GM23338 (cell line): ENCODE results near the gene ATP13A4. TPM values are rescaled to one million over a fixed set of nuclear protein-coding genes. Genes with fewer than 3 reads are reported as not detected.

ENCODE experiments used
- ATAC-seq: fragments of 200-7000 bp; cut with Tn5 transposase; 3 replicates; pipeline ENCODE4 v1.9.1; 2020
- DNase-seq: peaks from one replicate; pipeline ENCODE4 v3.0.0-alpha.2; 2015; ENCODE audit warnings: low spot score
- H2AFZ ChIP-seq: fragments of 200-600 bp; sonication (generic); 2 replicates; pipeline ENCODE4 v1.8.0; 2016; ENCODE audit warnings: antibody characterized with exemption, mild to moderate bottlenecking, moderate library complexity
- H3F3A ChIP-seq: fragments of 200-600 bp; sonication (generic); replicated peaks from 2 replicates; pipeline ENCODE4 v1.8.0; 2017; ENCODE audit warnings: antibody characterized with exemption, mixed run types, low read depth
- H3K27ac ChIP-seq: fragments of 200-600 bp; sonication (generic); 2 replicates; pipeline ENCODE4 v1.6.1; 2016; ENCODE audit warnings: low read depth
- H3K27me3 ChIP-seq: fragments of 200-600 bp; sonication (generic); 2 replicates; pipeline ENCODE4 v1.8.0; 2016; ENCODE audit warnings: mild to moderate bottlenecking, mixed run types, moderate library complexity; ENCODE audit not compliant: insufficient read depth
- H3K36me3 ChIP-seq: fragments of 200-600 bp; sonication (generic); 2 replicates; pipeline ENCODE4 v1.8.0; 2016; ENCODE audit warnings: mild to moderate bottlenecking; ENCODE audit not compliant: insufficient read depth
- H3K4me1 ChIP-seq: fragments of 200-600 bp; sonication (generic); 2 replicates; pipeline ENCODE4 v1.8.0; 2016; ENCODE audit warnings: mild to moderate bottlenecking, moderate library complexity; ENCODE audit not compliant: insufficient read depth
- H3K4me2 ChIP-seq: fragments of 200-600 bp; sonication (generic); 2 replicates; pipeline ENCODE4 v1.7.1; 2017; ENCODE audit warnings: mixed run types
- H3K4me3 ChIP-seq: fragments of 200-600 bp; sonication (generic); 2 replicates; pipeline ENCODE4 v1.6.1; 2016; ENCODE audit warnings: mixed run types
- H3K79me2 ChIP-seq: fragments of 200-600 bp; sonication (generic); replicated peaks from 2 replicates; pipeline ENCODE4 v1.8.0; 2017; ENCODE audit warnings: mild to moderate bottlenecking; ENCODE audit not compliant: insufficient read depth
- H3K9me2 ChIP-seq: fragments of 200-600 bp; sonication (generic); 2 replicates; pipeline ENCODE4 v1.8.0; 2017; ENCODE audit not compliant: insufficient read depth
- H4K20me1 ChIP-seq: fragments of 200-600 bp; sonication (generic); replicated peaks from 2 replicates; pipeline ENCODE4 v1.8.0; 2017; ENCODE audit warnings: mild to moderate bottlenecking; ENCODE audit not compliant: insufficient read depth
- H3K27ac Mint-ChIP-seq: 2 replicates; pipeline ENCODE4 v1.8.0; 2020; ENCODE audit warnings: inconsistent platforms, mild to moderate bottlenecking, moderate library complexity, mixed read lengths
- H3K27me3 Mint-ChIP-seq: 3 replicates; pipeline ENCODE4 v1.8.0; 2022; ENCODE audit warnings: low read depth, mild to moderate bottlenecking, moderate library complexity, mixed read lengths, inconsistent platforms; ENCODE audit not compliant: insufficient read depth, poor library complexity
- H3K36me3 Mint-ChIP-seq: 3 replicates; pipeline ENCODE4 v1.8.0; 2021; ENCODE audit warnings: low read depth, mild to moderate bottlenecking, inconsistent platforms, moderate library complexity, mixed read lengths
- H3K4me1 Mint-ChIP-seq: 3 replicates; pipeline ENCODE4 v1.8.0; 2020; ENCODE audit warnings: mild to moderate bottlenecking, inconsistent platforms, mixed read lengths
- H3K4me3 Mint-ChIP-seq: 3 replicates; pipeline ENCODE4 v1.8.0; 2021; ENCODE audit warnings: moderate library complexity, mild to moderate bottlenecking, inconsistent platforms, mixed read lengths
- H3K9me3 Mint-ChIP-seq: 3 replicates; pipeline ENCODE4 v1.8.0; 2020; ENCODE audit warnings: moderate library complexity, mild to moderate bottlenecking, inconsistent platforms, mixed read lengths
- CREB1 ChIP-seq: fragments of 250-450 bp; sonication (Bioruptor Pico); IDR thresholded peaks from 2 replicates; pipeline ENCODE4 v1.5.0; 2020; ENCODE audit warnings: low read depth, mild to moderate bottlenecking, moderate library complexity
- ETS1 ChIP-seq: IDR thresholded peaks from 2 replicates; pipeline ENCODE4 v1.6.1; 2016; ENCODE audit warnings: antibody characterized with exemption
- EZH2 ChIP-seq: fragments of 200-600 bp; sonication (generic); IDR thresholded peaks from one replicate; pipeline ENCODE4 v1.8.0; 2017; ENCODE audit warnings: antibody characterized with exemption, mild to moderate bottlenecking, low read depth; ENCODE audit not compliant: unreplicated experiment
- EZH2phosphoT487 ChIP-seq: fragments of 200-600 bp; sonication (generic); IDR thresholded peaks from one replicate; pipeline ENCODE4 v1.8.1; 2018; ENCODE audit warnings: antibody characterized with exemption; ENCODE audit not compliant: unreplicated experiment
- JUNB ChIP-seq: IDR thresholded peaks from one replicate; pipeline ENCODE4 v1.6.1; 2016; ENCODE audit warnings: antibody characterized with exemption; ENCODE audit not compliant: unreplicated experiment
- NANOG ChIP-seq: IDR thresholded peaks from 2 replicates; pipeline ENCODE4 v1.6.1; 2016; ENCODE audit warnings: antibody characterized with exemption, borderline replicate concordance
- POLR2AphosphoS5 ChIP-seq: IDR thresholded peaks from 2 replicates; pipeline ENCODE4 v1.6.1; 2016; ENCODE audit warnings: antibody characterized with exemption, low read depth
- REST ChIP-seq: IDR thresholded peaks from one replicate; pipeline ENCODE4 v1.6.1; 2018; ENCODE audit warnings: antibody characterized with exemption; ENCODE audit not compliant: unreplicated experiment
- STAT1 ChIP-seq: IDR thresholded peaks from one replicate; pipeline ENCODE4 v1.6.1; 2016; ENCODE audit warnings: antibody characterized with exemption; ENCODE audit not compliant: unreplicated experiment
- ZNF114 ChIP-seq: fragments of 250-450 bp; sonication (Bioruptor Pico); IDR thresholded peaks from 2 replicates; pipeline ENCODE4 v1.5.0; 2020; ENCODE audit warnings: mild to moderate bottlenecking, moderate library complexity
- ZNF331 ChIP-seq: fragments of 250-450 bp; sonication (Bioruptor Pico); IDR thresholded peaks from 2 replicates; pipeline ENCODE4 v1.5.0; 2020; ENCODE audit warnings: low read depth, mild to moderate bottlenecking, moderate library complexity
- polyA plus RNA-seq: library from polyadenylated mRNA; unstranded; fragments of >200 nt; fragmentation: Nextera tagmentation; extraction: Ambion mirVana; gene quantifications from 2 replicates; pipeline ENCODE4 v1.2.1, GENCODE V29; 2016
- total RNA-seq: library from RNA; depleted of rRNA; stranded (reverse); fragments of >200 nt; shearing (Covaris generic); gene quantifications from 2 replicates; pipeline ENCODE4 v1.2.3, GENCODE V29; 2014
- TF ChIP-seq, protein P1 (sequence below), 2 experiments: fragments of 200-600 bp in 1 of 2; sonication (generic) in 1 of 2; conservative IDR thresholded peaks; 2 replicates each; pipeline versions ENCODE4 v1.5.1 to v1.6.1; 2016 to 2017; ENCODE audit warnings: antibody characterized with exemption in 2 of 2, low read depth in 2 of 2, mild to moderate bottlenecking in 2 of 2, moderate library complexity in 1 of 2
- TF ChIP-seq, protein P2 (sequence below): fragments of 250-450 bp; sonication (Bioruptor Pico); IDR thresholded peaks from 2 replicates; pipeline ENCODE4 v1.5.0; 2020; ENCODE audit warnings: mild to moderate bottlenecking, moderate library complexity

ATP13A4 gene
- total and polyA plus RNA-seq, 2 experiments from 2014 or later = not detected

DNA sequence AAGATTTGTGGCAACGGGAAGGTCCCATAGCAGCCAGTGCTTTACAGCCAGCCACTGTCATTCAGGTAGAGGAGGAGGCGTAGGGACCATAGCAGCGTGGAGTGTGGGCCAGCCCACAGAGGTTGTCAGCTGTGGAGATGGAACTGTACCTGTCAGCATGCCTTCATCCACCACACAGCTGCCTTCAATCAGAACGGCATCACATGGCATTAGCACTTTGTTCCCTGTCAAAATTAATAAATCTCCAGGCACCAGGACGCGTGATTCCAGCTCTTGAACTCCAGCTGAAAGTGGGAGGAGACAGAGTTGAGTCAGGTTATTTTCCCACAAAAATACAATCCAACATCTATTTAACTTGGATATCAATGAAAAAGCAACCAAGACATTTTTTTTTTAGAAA, 84.0 kb downstream of the ATP13A4 start:
- H3K27me3 Mint-ChIP-seq = no peaks in the 10 kb centered on the region
- TF ChIP-seq NANOG = no peak
- no peak for TF ChIP-seq REST
- TF ChIP-seq, protein P1, sequence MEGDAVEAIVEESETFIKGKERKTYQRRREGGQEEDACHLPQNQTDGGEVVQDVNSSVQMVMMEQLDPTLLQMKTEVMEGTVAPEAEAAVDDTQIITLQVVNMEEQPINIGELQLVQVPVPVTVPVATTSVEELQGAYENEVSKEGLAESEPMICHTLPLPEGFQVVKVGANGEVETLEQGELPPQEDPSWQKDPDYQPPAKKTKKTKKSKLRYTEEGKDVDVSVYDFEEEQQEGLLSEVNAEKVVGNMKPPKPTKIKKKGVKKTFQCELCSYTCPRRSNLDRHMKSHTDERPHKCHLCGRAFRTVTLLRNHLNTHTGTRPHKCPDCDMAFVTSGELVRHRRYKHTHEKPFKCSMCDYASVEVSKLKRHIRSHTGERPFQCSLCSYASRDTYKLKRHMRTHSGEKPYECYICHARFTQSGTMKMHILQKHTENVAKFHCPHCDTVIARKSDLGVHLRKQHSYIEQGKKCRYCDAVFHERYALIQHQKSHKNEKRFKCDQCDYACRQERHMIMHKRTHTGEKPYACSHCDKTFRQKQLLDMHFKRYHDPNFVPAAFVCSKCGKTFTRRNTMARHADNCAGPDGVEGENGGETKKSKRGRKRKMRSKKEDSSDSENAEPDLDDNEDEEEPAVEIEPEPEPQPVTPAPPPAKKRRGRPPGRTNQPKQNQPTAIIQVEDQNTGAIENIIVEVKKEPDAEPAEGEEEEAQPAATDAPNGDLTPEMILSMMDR (conservative IDR thresholded peaks at IDR 0.05; ENCODE audit: low read depth in 2 of 2) = no peak
- no peak for TF ChIP-seq JUNB
- TF ChIP-seq ZNF114 (CRISPR knock-in tag) = no peak
- no peak for TF ChIP-seq ZNF331 (CRISPR knock-in tag)
- TF ChIP-seq POLR2AphosphoS5 = no peak
- no peak for TF ChIP-seq STAT1
- TF ChIP-seq EZH2 = no peak
- no peak for TF ChIP-seq CREB1 (CRISPR knock-in tag)
- TF ChIP-seq, protein P2, sequence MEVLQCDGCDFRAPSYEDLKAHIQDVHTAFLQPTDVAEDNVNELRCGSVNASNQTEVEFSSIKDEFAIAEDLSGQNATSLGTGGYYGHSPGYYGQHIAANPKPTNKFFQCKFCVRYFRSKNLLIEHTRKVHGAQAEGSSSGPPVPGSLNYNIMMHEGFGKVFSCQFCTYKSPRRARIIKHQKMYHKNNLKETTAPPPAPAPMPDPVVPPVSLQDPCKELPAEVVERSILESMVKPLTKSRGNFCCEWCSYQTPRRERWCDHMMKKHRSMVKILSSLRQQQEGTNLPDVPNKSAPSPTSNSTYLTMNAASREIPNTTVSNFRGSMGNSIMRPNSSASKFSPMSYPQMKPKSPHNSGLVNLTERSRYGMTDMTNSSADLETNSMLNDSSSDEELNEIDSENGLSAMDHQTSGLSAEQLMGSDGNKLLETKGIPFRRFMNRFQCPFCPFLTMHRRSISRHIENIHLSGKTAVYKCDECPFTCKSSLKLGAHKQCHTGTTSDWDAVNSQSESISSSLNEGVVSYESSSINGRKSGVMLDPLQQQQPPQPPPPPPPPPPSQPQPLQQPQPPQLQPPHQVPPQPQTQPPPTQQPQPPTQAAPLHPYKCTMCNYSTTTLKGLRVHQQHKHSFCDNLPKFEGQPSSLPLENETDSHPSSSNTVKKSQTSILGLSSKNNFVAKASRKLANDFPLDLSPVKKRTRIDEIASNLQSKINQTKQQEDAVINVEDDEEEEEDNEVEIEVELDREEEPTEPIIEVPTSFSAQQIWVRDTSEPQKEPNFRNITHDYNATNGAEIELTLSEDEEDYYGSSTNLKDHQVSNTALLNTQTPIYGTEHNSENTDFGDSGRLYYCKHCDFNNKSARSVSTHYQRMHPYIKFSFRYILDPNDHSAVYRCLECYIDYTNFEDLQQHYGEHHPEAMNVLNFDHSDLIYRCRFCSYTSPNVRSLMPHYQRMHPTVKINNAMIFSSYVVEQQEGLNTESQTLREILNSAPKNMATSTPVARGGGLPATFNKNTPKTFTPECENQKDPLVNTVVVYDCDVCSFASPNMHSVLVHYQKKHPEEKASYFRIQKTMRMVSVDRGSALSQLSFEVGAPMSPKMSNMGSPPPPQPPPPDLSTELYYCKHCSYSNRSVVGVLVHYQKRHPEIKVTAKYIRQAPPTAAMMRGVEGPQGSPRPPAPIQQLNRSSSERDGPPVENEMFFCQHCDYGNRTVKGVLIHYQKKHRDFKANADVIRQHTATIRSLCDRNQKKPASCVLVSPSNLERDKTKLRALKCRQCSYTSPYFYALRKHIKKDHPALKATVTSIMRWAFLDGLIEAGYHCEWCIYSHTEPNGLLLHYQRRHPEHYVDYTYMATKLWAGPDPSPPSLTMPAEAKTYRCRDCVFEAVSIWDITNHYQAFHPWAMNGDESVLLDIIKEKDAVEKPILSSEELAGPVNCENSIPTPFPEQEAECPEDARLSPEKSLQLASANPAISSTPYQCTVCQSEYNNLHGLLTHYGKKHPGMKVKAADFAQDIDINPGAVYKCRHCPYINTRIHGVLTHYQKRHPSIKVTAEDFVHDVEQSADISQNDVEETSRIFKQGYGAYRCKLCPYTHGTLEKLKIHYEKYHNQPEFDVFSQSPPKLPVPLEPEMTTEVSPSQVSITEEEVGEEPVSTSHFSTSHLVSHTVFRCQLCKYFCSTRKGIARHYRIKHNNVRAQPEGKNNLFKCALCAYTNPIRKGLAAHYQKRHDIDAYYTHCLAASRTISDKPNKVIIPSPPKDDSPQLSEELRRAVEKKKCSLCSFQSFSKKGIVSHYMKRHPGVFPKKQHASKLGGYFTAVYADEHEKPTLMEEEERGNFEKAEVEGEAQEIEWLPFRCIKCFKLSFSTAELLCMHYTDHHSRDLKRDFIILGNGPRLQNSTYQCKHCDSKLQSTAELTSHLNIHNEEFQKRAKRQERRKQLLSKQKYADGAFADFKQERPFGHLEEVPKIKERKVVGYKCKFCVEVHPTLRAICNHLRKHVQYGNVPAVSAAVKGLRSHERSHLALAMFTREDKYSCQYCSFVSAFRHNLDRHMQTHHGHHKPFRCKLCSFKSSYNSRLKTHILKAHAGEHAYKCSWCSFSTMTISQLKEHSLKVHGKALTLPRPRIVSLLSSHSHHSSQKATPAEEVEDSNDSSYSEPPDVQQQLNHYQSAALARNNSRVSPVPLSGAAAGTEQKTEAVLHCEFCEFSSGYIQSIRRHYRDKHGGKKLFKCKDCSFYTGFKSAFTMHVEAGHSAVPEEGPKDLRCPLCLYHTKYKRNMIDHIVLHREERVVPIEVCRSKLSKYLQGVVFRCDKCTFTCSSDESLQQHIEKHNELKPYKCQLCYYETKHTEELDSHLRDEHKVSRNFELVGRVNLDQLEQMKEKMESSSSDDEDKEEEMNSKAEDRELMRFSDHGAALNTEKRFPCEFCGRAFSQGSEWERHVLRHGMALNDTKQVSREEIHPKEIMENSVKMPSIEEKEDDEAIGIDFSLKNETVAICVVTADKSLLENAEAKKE (CRISPR knock-in tag) = no peak
- TF ChIP-seq EZH2phosphoT487 = no peak
- no peak for TF ChIP-seq ETS1
- H3K36me3 ChIP-seq = no peaks in the 10 kb centered on the region
- DNase-seq (no peak), ATAC-seq (no peak)
- no peaks in the 10 kb centered on the region for H3K4me1 Mint-ChIP-seq
- H3K4me1 ChIP-seq = no peaks in the 10 kb centered on the region
- H3K4me3 ChIP-seq = no peak overlapping the region
- no peak overlapping the region for H3K27ac ChIP-seq
- H3K9me2 ChIP-seq = no peaks in the 10 kb centered on the region
- H4K20me1 ChIP-seq = no peaks in the 10 kb centered on the region
- no peaks in the 10 kb centered on the region for H3K36me3 Mint-ChIP-seq
- no peaks in the 10 kb centered on the region for H3K79me2 ChIP-seq
- no peaks in the 10 kb centered on the region for H3F3A ChIP-seq
- no peak overlapping the region for H2AFZ ChIP-seq
- H3K27me3 ChIP-seq = no peaks in the 10 kb centered on the region
- H3K4me2 ChIP-seq = no peak overlapping the region
- H3K4me3 Mint-ChIP-seq = no peak overlapping the region
- no peaks in the 10 kb centered on the region for H3K9me3 Mint-ChIP-seq
- H3K27ac Mint-ChIP-seq = no peak overlapping the region
